ENCODE results near the gene CALHM5.

Gene CALHM5

DNA sequence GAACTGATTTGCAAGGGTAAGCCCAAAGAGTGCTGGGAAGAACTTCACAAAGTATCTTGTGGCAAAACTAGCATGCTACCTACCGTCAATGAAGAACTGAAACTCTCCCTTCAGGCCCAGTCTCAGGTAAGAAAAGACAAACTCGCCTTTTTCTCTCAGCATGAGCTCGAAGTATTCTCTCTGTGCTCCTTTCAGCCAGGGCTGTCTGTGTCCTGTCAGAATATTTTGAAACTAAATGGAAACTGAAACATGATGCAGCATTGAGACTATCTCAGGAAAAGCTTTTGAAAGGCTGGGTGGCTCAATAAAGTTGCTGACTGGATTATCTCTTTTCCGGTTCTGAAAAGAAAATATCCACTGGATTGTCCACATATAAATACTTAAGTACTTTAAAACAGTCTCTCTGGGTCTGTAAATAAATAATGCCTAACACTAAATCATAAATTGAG is 696 bp downstream of the CALHM5 start:
- no peak for DNase-seq

DNA sequence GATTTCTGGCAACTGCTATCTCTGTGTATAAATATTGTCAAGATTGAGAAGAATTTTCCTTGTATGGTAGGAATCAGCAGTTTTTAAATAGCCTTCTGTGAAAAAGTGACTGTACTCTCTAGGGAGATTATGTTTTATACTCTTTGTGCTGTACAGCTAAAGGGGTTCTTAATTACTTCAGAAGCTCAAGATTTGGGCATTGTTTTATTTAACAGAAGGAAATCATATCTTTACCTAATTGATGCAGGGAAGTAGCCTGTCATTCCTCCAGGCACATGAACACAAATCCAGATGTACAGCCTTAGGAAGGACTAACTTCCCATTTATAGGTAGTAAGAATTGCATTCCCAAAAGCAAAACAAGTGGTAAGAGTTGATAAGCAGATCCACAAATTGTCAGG is 1.3 kb downstream of the CALHM5 start:
- DNase-seq: no peak

DNA sequence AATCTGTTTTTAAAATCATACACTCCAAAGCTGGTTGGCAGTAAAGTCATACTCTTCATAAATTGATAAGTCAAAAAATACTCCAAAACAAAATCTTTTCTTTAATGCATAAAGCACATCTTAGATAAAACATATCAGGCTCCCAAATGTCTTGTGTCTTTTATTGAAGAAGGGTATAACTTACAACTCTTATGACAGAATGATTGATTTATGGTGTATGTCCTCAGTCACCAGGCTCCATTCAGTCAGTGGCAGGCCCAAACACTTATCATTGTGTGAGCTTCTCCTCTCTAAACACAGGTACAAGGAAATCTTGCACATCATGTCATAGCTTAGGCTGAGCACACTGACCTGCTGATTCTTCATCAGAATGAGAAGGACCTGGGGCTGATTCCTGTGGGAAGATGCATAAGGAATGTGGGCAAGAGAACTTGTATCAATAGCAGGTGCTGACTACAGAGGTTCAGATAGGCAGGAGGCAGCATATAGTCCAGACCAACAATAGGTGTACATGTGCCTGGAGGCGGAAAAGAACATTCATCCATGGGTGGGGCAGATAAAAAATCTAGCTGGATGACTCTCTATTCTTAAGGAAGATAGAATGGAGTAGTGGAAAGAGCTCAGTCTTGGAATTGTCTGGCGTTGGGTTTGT is 1.9 kb downstream of the CALHM5 start:
- DNase-seq: no peak

DNA sequence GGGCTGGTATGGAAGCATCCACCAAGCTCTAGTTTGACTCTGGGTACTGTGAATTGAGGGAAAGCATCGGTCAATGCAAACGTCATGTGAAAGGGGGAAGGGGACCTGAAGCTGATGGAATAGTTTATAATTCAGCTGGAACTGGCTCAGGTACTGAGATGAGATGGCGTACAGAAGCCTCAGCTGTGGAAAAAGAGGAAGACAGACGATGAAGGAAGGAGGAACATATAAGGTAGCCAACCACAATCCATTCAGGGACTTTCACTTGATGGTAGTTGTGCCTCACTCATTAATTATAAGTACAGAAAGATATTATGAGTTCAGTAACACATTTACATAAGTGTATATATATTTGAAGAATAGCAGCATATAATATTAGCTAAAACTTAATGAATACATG is 2.7 kb downstream of the CALHM5 start:
- DNase-seq: no peak

DNA sequence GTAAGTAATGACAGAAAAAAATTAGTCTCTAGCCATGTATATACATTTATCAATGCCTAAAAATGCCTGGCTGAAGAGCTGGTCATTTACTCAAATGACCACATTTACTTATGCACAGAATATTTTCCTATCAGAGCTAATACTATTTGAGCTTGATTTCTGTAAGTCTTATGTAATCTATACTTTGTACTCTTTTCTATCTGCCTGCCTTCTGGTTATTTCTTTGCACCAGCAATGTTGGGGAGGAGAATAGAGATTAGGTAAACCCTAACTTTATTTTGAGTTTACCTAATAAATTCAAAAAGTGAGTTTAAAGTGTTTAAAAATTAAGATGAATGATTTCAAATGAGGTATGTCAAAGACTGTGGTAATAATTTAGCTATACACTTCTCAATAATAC is 3.7 kb downstream of the CALHM5 start:
- no peak for DNase-seq

DNA sequence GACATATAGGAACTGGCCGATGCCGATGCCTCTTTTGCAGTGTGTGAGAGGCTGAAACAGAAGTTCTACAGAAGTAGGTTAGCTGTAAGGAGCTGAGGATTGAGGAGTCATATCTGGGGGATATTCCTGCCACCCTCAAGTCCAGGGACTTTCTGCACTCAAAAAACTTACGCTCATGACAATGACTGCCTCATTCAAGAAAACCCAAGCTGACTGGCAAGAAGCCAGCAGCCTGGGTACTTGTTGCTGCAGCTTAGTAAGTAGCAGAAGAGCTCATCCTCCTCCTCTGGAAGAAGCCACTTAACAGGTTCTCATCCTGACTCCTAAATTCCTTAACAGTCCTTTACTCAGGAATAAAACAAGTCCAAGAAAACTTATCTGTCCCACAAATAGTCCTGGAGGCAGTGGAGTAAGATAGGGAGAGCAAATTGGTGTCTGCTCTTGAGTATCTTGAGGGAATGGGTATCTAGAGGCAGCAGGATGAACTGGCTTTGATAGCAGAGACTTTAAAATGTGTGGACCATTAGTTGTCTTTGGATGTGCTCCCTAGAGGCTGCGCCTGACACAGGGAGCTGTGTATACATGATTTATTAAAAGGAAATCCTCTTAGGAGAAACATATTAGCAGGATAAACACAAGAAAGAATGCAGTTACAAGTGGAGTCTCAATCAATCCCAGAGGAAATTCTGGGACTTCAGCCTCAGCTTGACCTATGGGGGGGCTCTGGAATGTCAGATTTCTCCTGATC is 7.4 kb downstream of the CALHM5 start:
- no peak for DNase-seq

DNA sequence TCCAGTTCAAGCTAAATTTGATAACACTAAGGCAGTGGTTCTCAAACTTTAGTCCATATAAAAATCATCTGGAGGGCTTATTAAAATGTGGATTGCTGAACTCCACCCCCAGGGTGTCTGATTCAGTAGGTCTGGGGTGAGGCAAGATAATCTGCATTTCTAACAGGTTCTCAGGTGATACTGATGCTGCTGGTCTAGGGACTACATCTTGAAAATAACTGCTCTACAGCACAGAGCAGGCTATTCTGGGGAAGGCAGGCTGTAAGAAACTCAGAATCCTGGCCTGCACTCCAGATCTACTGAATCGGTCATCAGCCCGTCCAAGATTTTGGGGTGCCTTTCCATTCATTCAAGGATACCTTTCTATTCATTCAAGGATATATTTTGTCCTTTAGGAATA is 11.5 kb downstream of the CALHM5 start:
- no peak for DNase-seq

DNA sequence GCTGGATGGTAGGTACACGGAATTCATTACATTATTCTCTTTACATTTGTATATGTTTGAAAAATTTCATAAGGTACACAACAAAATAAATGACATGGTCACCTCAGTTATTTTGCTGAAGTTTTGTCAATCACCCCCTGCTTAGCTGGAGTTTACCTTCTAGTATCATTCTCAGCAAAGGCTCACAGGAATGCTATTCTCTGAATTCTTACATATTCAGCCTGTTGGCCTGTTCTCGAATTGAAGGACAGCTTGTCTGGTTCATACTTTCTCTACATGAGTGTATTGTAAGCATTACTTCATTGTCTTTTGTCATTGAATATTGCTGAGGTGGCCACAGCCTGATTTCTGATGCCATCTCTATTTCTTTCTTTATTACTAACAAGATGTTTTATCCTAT is 12.8 kb downstream of the CALHM5 start:
- DNase-seq: no peak

DNA sequence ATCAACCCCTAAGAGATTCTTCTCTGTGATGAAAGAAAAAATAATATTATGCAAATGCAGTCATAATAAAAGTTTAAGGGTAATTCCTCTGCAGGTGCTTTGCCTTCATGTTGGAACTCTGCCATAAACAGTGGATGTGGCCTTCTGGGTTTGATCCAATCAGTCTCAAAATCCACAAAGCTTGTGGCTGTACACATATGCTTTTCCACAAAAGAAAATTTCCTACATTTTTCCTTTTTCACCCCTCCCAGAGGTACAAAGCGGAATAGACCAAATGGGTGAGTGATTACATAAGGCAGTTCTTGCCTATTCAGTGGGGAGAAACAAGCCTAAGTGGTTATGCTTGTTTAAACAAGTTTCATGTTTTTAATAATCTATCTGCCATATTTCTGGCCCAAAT is 16.7 kb downstream of the CALHM5 start:
- no peak for DNase-seq

DNA sequence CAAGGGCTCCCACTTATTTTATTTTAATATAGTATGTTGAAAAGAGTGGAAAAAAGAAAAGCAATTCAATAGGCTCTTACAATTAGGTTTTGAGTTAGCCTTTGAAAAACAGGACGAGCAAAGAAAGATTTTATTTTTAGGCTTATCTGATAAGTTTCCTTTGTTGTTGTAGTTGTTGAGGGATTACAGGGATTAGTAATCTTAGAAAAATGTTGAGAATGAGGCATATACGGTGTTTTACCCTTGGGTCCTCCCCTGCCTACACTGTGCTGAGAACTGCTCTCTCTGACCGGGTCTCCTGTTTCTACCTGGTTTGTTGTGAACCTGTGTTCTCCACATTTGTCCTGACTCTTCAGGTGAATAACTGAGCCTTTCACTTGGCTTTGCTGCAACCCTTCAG is 17.3 kb downstream of the CALHM5 start:
- no peak for DNase-seq

DNA sequence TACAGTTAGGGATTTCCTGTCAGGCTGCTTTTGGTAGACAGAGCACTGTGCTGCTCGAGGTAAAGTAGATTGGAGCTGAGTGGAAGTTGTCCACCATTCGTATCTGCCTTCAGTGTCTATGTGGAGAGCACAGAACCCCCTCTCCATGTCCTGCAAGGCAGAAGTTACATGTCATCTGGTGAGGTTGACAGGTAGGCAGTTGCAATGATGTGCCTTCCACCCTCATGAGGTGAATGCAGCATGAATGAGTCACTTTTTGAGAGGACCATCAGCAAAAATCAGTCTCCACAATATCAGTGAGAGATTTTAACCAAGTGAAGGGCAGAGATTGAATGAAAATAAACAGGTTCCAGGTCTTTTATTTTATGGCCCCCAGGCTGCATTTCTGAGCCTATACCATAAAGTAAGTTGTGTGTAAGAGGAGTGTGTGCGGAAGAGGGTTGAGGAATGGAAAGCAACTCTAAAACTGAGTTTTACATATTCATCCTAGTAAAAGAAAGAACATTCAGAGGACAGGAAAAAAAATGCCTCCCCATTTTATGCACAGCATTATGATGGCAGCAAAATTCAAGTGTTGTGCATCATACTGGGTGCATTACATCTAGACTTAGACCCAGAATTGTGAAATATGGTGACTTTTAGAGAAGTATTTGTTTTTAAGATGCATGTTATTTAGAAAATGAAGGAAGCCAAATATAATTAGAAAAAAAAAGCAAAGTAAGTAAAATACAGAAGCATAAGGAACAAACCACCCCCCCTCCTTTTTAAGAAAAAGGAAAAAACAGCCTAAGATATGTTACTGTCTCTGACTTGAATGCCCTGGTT is 18.2 kb downstream of the CALHM5 start:
- DNase-seq: no peak

DNA sequence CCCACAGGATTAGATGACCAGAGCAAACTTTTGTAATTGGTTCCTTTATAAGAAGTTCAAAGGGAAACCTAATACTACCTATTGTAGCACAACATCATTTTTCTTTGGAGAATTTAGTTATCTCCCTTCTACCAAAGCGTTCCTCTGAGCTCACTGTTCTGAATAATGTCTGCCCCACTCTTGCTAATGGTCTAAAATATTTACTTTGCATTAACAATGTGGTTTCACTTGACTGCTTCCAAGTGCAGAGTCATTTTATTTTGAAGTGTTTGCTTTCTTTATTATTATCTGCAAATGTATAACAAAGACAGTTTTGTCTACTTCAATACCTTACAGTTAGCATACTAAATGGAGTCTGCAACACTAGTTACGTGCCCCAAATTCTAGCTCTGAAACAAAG is 19.0 kb downstream of the CALHM5 start:
- DNase-seq: no peak

DNA sequence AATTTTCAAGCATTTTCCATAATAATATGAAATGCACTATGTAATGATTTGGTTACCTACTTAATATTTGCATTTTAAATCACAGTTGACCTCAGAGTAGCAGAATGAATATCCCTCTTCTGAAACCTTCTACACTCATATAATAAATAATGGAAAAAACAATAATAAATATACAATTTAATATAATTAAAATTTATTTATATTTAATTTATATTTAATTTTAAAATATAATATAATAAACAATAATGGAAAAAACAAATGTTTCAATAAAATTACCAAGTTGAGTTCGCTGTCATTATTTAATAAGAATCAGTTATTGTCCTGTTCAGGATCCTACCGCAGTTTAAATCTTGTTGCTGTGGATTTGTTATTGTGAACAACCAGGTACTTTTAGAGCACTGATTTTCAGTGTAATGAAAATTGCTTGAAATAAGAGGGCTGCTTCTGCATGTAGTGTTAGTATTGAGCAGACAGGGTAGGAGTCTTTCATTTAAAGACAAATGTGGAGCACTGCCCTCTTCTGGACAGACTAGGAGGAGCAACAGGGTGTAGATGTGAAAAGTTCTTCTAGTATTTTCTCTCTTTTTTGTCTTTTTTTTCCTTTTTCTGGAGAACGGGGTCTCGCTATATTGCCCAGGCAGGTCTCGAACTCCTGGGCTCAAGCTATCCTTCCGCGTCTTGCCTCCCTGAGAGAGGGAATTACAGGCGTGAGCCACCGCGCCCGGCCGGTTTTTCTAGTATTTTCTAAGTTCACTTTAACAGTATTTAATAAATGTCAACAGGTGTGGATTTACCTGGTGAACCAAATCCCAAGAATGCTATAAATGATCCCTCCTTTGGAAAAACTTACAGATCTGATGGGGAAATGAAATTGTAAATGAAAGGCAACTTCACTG is 20.5 kb downstream of the CALHM5 start:
- peak; percentile 59 for DNase-seq

DNA sequence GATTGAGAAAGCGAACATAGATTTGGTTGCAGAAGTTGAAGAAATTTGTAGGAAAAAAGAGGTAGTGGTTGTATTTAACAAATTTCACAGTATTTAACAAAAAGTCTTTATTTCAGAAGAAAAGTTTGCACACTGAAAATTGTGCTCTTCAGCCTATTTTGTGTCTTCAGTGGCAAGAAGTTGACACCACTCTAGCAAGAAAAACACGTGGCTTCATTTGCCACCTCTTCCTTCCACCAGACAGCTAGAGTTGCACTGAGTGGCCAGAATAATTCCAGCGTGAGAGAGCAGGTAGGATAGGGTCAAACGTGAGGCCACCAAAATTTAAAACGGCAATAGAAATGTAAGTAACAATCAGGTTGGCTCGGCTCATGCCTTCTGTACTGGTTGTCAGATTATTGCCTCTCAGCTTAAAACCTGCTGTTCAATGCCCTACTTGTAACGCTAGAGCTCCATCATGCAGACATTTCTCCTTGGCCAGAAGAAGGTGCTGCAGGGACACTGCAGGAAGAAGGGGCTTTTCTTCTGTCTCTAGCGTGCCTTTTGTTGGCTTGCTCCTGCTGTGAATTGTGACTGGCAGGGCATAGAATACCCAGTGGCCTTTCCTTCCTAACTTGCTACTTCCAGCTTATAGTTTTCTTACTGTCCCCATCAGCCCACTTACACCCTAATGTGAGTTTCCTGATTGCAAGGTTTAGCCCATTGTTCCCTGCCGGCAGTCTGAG is 22.0 kb downstream of the CALHM5 start:
- DNase-seq: no peak

DNA sequence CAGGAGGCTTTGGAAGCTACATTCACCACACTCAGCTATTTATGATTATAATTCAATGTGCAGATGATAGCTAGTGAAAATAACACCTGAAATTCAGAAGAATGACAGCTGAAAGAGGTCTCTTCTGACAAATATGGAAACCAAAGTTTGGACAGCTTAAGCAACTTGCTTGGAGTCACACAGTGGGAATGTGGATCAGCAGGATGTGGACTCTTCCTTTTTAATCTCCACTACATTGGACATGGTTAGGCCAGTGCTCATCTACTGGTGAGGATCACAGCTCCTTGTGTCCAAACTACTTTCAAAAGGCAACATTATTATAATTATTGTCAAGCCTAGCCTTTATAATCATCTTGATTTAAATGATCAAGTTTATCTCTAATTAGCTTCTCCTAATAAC is 23.7 kb downstream of the CALHM5 start:
- no peak for DNase-seq

DNA sequence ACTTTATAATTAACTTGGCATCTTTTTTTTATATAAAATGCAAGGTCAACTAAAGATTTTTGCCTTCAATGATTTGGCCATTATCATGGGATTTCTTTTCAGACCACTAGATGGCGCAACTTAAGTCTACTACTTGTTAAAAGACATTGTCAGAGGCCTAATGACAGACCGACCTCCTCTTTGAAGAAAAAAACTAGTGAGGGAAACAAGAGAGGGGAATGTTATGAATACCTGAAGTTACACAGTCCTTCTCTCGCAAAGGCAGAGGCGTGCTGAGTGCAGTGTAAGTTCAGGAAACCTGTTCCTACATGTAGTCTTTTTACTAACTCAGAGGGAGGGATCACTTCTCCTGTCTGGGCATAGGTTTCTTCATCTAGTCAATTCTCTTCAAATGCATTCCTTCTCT is 24.8 kb downstream of the CALHM5 start:
- DNase-seq: no peak

DNA sequence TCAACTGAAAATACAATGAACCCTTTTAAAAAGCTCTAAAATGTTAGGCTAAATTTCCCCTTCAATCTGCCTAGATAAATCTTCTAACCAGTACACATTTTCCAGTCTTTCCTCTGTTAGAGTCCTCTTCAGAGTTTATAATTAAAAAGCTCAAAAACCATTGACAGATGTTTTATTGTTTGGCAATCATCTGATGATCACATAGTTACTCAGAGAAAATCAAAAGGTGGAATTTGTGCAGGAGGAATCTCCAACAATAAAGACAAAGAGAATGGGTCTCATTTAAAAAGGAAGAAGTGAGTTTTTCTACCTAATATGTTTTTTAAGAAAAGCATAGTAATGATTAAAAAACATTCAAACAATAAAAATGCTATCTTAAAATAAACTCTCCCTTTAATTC is 31.0 kb downstream of the CALHM5 start:
- no peak for DNase-seq

DNA sequence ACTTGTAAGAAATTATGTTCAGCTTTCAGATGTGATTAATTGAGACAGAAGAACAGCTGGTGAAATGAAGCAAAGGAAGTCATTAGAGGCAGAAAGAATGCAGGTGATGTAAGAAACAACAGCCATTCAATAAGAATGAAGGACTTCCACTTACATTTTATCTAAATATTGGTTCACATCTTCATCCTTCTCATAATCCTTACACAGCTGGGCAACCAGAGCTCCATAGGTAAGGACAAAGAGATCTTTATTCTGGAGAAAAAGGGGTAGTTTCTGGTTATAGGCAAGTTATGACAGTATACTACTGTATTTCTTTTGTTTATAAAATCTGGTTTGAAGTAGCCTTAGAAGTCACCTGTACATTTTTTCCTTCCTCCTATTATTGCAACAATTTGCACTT is 31.7 kb downstream of the CALHM5 start:
- DNase-seq: no peak

DNA sequence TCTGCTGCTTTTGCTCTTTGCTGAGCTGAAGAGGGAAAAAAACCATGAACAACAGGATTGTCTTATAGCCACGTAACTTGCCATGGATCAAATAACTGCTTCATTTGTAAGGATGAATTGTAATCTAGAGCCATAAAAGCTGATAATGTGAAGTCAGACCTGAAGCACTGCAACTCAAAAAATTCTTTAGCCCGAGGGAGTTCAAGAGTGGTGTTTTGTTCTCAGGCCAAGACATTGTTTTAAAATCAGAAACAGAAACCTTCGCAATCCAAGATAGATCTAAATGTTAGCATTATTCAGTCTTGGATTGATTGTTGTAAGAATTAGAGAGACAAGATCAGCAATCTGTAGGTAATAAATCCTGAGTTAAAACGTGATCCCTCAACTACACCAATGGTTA is 34.2 kb downstream of the CALHM5 start, which contains the start of gene TRAPPC3L:
TRAPPC3L (minus strand) TSS at position 34 of the 400 bp plus-strand sequence. CDS start 170 bp downstream, outside the sequence.
- DNase-seq: no peak

DNA sequence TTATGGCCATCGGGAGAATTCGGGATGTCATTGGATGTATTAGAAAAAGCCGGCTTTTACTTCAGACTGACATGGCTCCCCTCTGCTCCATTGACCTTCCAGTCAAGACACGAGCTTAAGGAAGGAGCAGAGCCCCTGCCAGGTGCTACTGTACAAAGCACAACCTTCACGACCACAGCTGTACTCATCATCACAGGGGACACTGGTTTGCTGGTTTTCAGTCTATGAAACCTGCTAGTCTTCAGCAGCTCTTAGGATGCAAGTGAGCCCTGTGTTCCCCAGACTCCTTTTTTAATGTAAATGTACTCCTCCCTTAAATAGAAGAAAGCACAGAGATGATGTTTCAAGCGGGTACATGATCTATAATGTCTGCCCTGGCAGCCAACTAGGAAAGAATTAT is 35.9 kb downstream of the CALHM5 start:
- DNase-seq: no peak

DNA sequence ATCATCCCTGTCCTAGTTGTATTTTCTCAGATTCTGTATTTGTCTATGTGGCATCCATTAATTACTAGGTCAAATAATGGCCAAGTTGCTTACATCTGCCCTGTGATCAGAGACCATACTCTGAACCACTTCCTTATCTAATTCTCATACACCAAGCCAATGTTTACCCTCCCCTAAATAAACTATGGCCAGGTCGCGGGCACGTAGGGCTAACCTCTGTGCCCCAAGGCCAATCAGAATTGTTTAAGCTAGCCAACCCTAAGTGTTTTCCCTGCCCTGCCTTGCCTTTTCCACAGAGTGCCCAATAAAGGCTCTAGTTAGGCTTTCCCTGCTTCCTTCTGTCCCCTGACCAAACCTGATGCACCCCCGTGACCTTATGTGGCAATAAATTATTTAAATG is 39.4 kb downstream of the CALHM5 start:
- DNase-seq: no peak

DNA sequence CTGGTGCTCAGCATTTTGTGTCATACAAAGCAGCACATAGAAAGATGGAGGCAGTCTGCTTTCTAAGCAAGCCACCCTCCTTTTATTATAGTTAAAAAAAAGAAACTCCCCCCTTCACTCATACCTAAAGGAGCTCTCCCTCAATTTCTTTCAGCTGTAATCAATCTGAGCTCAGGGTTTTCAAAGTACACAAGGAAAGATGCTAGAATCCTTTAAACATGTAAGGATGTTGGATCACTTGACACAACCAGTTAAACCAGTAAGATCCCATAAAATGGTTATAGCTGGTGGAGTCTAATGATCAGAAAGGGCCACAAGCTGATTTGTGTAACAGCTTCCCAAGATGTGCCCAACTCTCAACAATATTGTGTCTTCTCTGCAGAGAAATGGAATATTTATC is 42.0 kb downstream of the CALHM5 start, which contains the start of gene CALHM4:
CALHM4 (plus strand) TSS at position 301 of the 400 bp plus-strand sequence; CDS start at position 344, 43 bp downstream.
- DNase-seq: no peak
